SIG-M5 (cell line): Measurements from ENCODE around the gene SPRR2G.
"Not testable (repeated sequence)": the region's sequence is repeated elsewhere in the genome, so short reads cannot be mapped to it uniquely, and the experiment has no call there.

Source experiments
- DNase-seq: peaks from one replicate; lab custom pipeline; 2025; lab: John Stamatoyannopoulos, UW

Gene SPRR2G

GRCh38 chr1:153113416-153113815 is 37.3 kb downstream of the SPRR2G start, which contains the start of gene SPRR2F:
Gene SPRR2F (minus strand): TSS chr1:153113516. CDS start chr1:153112733, 783 bp downstream.
- no peak for DNase-seq

- DNase-seq = not testable (repeated sequence)
Observed at GRCh38 chr1:153112454-153112853, 38.2 kb downstream of the SPRR2G start.

GRCh38 chr1:153100245-153100644 is 50.4 kb downstream of the SPRR2G start:
- DNase-seq = no peak
